ENCODE results near the gene RBFA.
"Not testable (repeated sequence)": the region's sequence is repeated elsewhere in the genome, so short reads cannot be mapped to it uniquely, and the experiment has no call there.

RBFA gene

GRCh38 chr18:80034068-80034851 lies at the start of gene RBFA:
Gene RBFA, plus strand, starts transcription at chr18:80034434. Its CDS starts 62 bp downstream, at chr18:80034496.
- H2AFZ ChIP-seq (ENCODE audit: low read length, unreplicated experiment), result peak within 1 kb of the TSS; percentile 92
- H3K79me2 ChIP-seq (ENCODE audit: control insufficient read depth, insufficient read depth, low read length, unreplicated experiment), result peaks cover 33% of the 10 kb centered on the region
- peak within 1 kb of the TSS; percentile 85 for H3K27ac ChIP-seq (ENCODE audit: low read depth, low read length)
- peak within 1 kb of the TSS; percentile 91 for H3K4me3 ChIP-seq (ENCODE audit: low read depth, low read length)
- H3K27me3 ChIP-seq (ENCODE audit: insufficient read depth, low read length), result no peaks in the 10 kb centered on the region
- no peaks in the 10 kb centered on the region; the same call in 1 of the 2 replicates for H3K36me3 ChIP-seq (ENCODE audit: insufficient read depth, low read length)
- H3K4me1 ChIP-seq (ENCODE audit: control insufficient read depth, insufficient read depth, low read length, unreplicated experiment), result peaks cover 14% of the 10 kb centered on the region

DNA sequence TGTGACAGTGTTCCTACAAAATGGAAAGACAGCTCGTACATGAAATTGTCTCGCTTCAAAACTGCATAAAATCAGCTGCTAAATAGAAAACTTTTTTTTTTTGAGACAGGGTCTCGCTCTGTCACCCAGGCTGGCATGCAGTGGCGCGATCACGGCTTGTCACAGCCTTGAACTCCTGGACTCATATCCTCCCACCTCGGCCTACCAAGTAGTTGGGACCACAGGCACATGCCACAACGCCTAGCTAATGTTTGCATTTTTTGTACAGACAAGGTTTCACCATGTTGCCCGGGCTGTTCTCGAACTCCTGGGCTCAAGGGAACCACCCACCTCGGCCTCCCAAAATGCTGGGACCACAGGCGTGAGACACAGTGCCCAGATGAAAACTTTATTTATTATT lies 49.1 kb upstream of the RBFA start:
- Histone ChIP-seq H3K27me3 (ENCODE audit: insufficient read depth, low read length) (no peaks in the 10 kb centered on the region), H3K79me2 (ENCODE audit: control insufficient read depth, insufficient read depth, low read length, unreplicated experiment) (peaks cover 85% of the 10 kb centered on the region), H3K36me3 (ENCODE audit: insufficient read depth, low read length) (peaks cover 11% of the 10 kb centered on the region; the same call in 1 of the 2 replicates), H2AFZ (ENCODE audit: low read length, unreplicated experiment) (no peak overlapping the region), H3K4me1 (ENCODE audit: control insufficient read depth, insufficient read depth, low read length, unreplicated experiment) (peaks cover 13% of the 10 kb centered on the region), H3K4me3 (ENCODE audit: low read depth, low read length) (no peak overlapping the region), H3K27ac (ENCODE audit: low read depth, low read length) (no peak overlapping the region)

DNA sequence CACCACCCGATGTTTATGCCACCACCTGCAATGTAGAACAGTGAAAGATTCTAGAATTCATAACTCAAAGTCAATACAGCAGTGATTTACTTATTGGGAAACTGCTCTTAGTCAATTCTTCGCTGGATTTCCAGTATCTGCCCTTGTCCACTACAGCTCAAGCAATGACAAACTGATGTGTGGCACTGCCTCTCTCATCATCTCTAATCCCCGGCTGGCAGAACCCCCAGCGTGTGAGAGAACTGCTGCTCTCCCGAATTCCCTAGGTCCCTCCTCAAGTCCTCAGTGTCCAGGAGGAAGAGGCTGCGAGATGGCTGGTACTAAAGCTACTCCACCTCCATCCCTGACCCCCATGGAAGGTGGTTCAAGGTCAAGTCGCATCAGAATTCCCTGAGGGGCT lies 47.5 kb upstream of the RBFA start:
- Histone ChIP-seq H3K27ac (ENCODE audit: low read depth, low read length) (no peak overlapping the region), H2AFZ (ENCODE audit: low read length, unreplicated experiment) (no peak overlapping the region), H3K4me3 (ENCODE audit: low read depth, low read length) (peak overlapping the region; percentile 100), H3K27me3 (ENCODE audit: insufficient read depth, low read length) (no peaks in the 10 kb centered on the region), H3K79me2 (ENCODE audit: control insufficient read depth, insufficient read depth, low read length, unreplicated experiment) (peaks cover 69% of the 10 kb centered on the region), H3K36me3 (ENCODE audit: insufficient read depth, low read length) (peaks cover 11% of the 10 kb centered on the region; the same call in 1 of the 2 replicates), H3K4me1 (ENCODE audit: control insufficient read depth, insufficient read depth, low read length, unreplicated experiment) (peaks cover 13% of the 10 kb centered on the region)

DNA sequence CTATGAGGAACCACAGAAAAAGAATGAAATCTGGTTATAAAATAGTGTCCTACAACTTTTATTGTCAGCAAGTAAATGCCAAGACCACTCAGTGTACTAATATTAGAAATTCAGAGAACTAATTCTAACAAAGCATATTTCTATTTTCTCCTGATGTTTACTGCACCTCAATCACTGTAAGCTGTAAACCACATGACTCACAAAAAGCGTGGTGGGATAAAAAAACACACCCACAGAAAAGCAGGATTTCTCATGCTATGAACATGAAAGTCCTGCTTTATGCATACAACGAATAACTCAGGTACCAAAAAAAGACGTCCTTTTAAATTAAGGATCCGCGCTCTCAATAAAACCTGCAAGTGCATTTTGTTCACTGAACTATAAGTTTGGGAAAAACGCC lies 46.7 kb upstream of the RBFA start:
- peaks cover 13% of the 10 kb centered on the region for H3K4me1 ChIP-seq (ENCODE audit: control insufficient read depth, insufficient read depth, low read length, unreplicated experiment)
- peak overlapping the region; percentile 100 for H3K4me3 ChIP-seq (ENCODE audit: low read depth, low read length)
- peaks cover 61% of the 10 kb centered on the region for H3K79me2 ChIP-seq (ENCODE audit: control insufficient read depth, insufficient read depth, low read length, unreplicated experiment)
- peak overlapping the region; percentile 98 for H2AFZ ChIP-seq (ENCODE audit: low read length, unreplicated experiment)
- H3K36me3 ChIP-seq (ENCODE audit: insufficient read depth, low read length), result peaks cover 11% of the 10 kb centered on the region; the same call in 1 of the 2 replicates
- H3K27ac ChIP-seq (ENCODE audit: low read depth, low read length), result peak overlapping the region; percentile 96
- H3K27me3 ChIP-seq (ENCODE audit: insufficient read depth, low read length), result no peaks in the 10 kb centered on the region

- Histone ChIP-seq H3K4me3 (ENCODE audit: low read depth, low read length) (peak overlapping the region; percentile 100), H2AFZ (ENCODE audit: low read length, unreplicated experiment) (peak overlapping the region; percentile 98), H3K4me1 (ENCODE audit: control insufficient read depth, insufficient read depth, low read length, unreplicated experiment) (peaks cover 11% of the 10 kb centered on the region), H3K27ac (ENCODE audit: low read depth, low read length) (peak overlapping the region; percentile 96), H3K36me3 (ENCODE audit: insufficient read depth, low read length) (peaks cover 11% of the 10 kb centered on the region; the same call in 1 of the 2 replicates), H3K27me3 (ENCODE audit: insufficient read depth, low read length) (no peaks in the 10 kb centered on the region), H3K79me2 (ENCODE audit: control insufficient read depth, insufficient read depth, low read length, unreplicated experiment) (peaks cover 56% of the 10 kb centered on the region)
Observed at GRCh38 chr18:79988071-79988450, 46.2 kb upstream of the RBFA start.

DNA sequence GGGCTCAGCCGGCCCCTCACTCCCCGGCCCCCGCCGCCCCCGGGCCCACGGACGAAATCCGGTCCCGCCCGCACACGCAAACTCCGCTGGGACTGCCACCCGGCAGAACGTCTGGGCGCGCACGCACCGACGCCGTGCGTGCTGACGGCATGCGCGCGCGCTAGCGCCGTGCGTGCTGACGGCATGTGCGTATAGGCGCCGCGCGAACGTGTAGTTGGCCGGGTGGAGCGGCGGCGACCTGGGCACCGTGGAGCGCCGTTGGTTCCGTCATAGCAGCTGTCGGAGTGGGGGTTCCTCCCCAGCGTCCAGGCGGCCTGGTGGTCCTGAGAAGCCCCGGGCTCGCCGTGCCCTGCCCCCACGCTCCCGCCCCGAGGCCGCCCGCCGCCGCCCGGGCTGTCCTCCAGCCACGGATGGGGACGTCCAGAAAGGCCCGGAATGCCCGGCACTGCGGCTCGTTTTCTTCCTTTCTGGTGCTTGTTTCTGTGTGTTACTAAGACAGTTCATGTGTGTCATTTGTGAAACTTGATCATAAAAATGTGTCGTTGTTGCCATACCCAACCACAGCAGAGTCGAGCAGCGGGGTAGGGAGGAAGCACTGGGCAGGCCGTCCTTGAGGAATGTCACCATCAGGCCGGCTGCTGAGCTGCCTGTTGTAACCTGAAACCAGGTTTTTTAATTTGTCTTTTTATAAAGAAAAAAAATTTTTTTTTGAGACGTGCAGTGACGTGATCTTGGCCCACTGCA lies 45.6 kb upstream of the RBFA start, which contains the start of gene TXNL4A:
Gene TXNL4A (minus strand): TSS at position 113 of the 744 bp plus-strand sequence. CDS start 171 bp downstream, outside the sequence.
- H2AFZ ChIP-seq (ENCODE audit: low read length, unreplicated experiment), result peak within 1 kb of the TSS; percentile 99
- peak within 1 kb of the TSS; percentile 100 for H3K4me3 ChIP-seq (ENCODE audit: low read depth, low read length)
- no peaks in the 10 kb centered on the region for H3K27me3 ChIP-seq (ENCODE audit: insufficient read depth, low read length)
- peaks cover 9% of the 10 kb centered on the region; the same call in 1 of the 2 replicates for H3K36me3 ChIP-seq (ENCODE audit: insufficient read depth, low read length)
- H3K4me1 ChIP-seq (ENCODE audit: control insufficient read depth, insufficient read depth, low read length, unreplicated experiment), result peaks cover 6% of the 10 kb centered on the region
- H3K79me2 ChIP-seq (ENCODE audit: control insufficient read depth, insufficient read depth, low read length, unreplicated experiment), result peaks cover 50% of the 10 kb centered on the region
- peak within 1 kb of the TSS; percentile 96 for H3K27ac ChIP-seq (ENCODE audit: low read depth, low read length)

DNA sequence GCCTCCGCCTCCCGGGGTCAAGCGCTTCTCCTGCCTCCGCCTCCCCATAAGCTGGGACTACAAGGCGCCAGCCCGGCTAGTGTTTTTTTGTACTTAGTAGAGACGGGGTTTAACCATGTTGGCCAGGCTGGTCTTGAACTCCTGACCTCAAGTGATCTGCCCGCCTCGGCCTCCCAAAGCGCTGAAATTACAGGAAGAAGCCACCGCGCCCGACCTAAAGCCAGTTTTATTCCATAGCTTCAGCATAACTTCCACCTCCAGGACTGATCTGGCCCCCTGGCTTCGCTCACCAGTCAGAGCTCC lies 45.1 kb upstream of the RBFA start:
- Histone ChIP-seq H3K4me3 (ENCODE audit: low read depth, low read length) (peak overlapping the region; percentile 100), H3K36me3 (ENCODE audit: insufficient read depth, low read length) (peaks cover 8% of the 10 kb centered on the region; the same call in 1 of the 2 replicates), H3K4me1 (ENCODE audit: control insufficient read depth, insufficient read depth, low read length, unreplicated experiment) (peaks cover 6% of the 10 kb centered on the region), H3K27ac (ENCODE audit: low read depth, low read length) (peak overlapping the region; percentile 96), H2AFZ (ENCODE audit: low read length, unreplicated experiment) (peak overlapping the region; percentile 99), H3K79me2 (ENCODE audit: control insufficient read depth, insufficient read depth, low read length, unreplicated experiment) (peaks cover 45% of the 10 kb centered on the region), H3K27me3 (ENCODE audit: insufficient read depth, low read length) (no peaks in the 10 kb centered on the region)

- Histone ChIP-seq H3K4me1 (ENCODE audit: control insufficient read depth, insufficient read depth, low read length, unreplicated experiment) (peaks cover 4% of the 10 kb centered on the region), H3K27me3 (ENCODE audit: insufficient read depth, low read length) (no peaks in the 10 kb centered on the region), H3K79me2 (ENCODE audit: control insufficient read depth, insufficient read depth, low read length, unreplicated experiment) (peaks cover 22% of the 10 kb centered on the region), H3K27ac (ENCODE audit: low read depth, low read length) (no peak overlapping the region), H3K4me3 (ENCODE audit: low read depth, low read length) (no peak overlapping the region), H3K36me3 (ENCODE audit: insufficient read depth, low read length) (no peaks in the 10 kb centered on the region), H2AFZ (ENCODE audit: low read length, unreplicated experiment) (no peak overlapping the region)
Observed at GRCh38 chr18:79991494-79991893, 42.7 kb upstream of the RBFA start.

- not testable (repeated sequence) for H3K4me3 ChIP-seq (ENCODE audit: low read depth, low read length); H3K36me3 ChIP-seq (ENCODE audit: insufficient read depth, low read length); H2AFZ ChIP-seq (ENCODE audit: low read length, unreplicated experiment); H3K27ac ChIP-seq (ENCODE audit: low read depth, low read length); H3K79me2 ChIP-seq (ENCODE audit: control insufficient read depth, insufficient read depth, low read length, unreplicated experiment); H3K27me3 ChIP-seq (ENCODE audit: insufficient read depth, low read length); H3K4me1 ChIP-seq (ENCODE audit: control insufficient read depth, insufficient read depth, low read length, unreplicated experiment)
Observed at GRCh38 chr18:79999701-80000100, 34.5 kb upstream of the RBFA start.

- Histone ChIP-seq H3K27me3 (ENCODE audit: insufficient read depth, low read length) (no peaks in the 10 kb centered on the region), H2AFZ (ENCODE audit: low read length, unreplicated experiment) (no peak overlapping the region), H3K4me3 (ENCODE audit: low read depth, low read length) (no peak overlapping the region)
Observed at GRCh38 chr18:80000877-80001276, 33.4 kb upstream of the RBFA start.

More at GRCh38 chr18:80000877-80001276, 33.4 kb upstream of the RBFA start:
- Histone ChIP-seq H3K79me2 (ENCODE audit: control insufficient read depth, insufficient read depth, low read length, unreplicated experiment) (no peaks in the 10 kb centered on the region), H3K27ac (ENCODE audit: low read depth, low read length) (no peak overlapping the region), H3K36me3 (ENCODE audit: insufficient read depth, low read length) (no peaks in the 10 kb centered on the region), H3K4me1 (ENCODE audit: control insufficient read depth, insufficient read depth, low read length, unreplicated experiment) (no peaks in the 10 kb centered on the region)

Data from ACC112 (cell line).